HG03354 (cell line): Measurements from ENCODE around the gene CTSS.
"Not testable (repeated sequence)": the region's sequence is repeated elsewhere in the genome, so short reads cannot be mapped to it uniquely, and the experiment has no call there.

Source experiments
- ATAC-seq: cut with Tn5 transposase; IDR thresholded peaks from one replicate; pipeline ENCODE4 v1.9.1; 2021; ENCODE audit warnings: mild to moderate bottlenecking; ENCODE audit not compliant: unreplicated experiment, poor library complexity, severe bottlenecking

Gene CTSS

DNA sequence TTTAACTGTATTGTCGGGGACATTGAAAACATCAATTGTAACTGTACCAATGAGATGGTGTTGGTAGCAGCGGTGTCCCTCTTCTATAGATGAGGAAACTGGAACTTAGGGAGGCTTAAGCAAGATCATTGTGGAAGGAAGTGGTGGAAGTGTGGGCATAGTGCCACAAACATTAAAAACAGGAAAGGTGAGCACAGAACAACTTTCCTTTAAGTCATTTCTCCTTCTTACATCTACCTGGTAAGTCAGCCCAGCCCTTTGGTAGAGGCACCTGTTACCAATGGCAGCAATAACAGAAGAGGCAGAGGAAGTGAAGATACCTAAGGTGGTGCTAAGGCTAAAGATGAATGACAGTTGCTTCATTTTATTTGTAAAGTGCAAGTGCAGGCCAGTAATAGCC is 12.0 kb upstream of the CTSS start:
- no peak for ATAC-seq

DNA sequence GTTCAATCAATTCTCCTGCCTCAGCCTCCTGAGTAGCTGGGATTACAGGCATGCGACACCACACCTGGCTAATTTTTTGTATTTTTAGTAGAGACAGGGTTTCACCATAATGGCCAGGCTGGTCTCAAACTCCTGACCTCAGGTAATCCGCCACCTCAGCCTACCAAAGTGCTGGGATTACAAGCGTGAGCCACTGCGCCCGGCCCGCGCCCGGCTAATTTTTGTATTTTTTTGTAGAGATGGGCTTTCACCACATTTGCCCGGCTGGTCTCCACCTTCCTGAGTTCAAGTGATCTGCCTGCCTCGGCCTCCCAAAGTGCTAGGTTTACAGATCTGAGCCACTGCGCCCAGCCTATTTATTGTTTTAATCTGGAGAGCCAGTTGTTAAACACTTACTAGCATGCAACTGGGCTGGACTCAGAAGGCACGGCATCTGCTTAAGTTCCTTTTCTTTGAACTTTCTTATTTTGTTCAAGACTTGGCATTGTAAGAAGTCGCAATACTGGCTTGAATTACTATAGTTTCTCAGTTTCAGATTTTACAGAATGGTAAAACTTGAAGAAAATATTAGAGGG is 10.4 kb upstream of the CTSS start:
- not testable (repeated sequence) for ATAC-seq

DNA sequence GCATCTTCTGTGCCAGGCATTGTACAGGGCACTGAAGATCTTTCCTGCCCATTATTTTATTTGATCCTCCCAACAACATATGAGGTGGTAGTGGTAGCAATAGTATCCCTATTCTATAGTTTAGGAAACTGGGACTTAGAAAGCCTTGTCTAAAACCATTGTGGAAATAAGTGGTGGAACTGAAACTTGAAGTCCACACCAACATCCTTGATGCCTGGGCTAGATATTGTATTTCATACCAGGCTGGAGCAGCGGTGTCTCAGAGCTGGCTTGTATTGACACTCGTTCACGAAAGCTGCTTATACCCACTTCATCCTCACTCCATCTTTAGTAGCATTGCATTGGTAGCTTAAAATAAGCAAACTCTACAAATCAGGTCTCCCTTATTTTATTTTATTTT is 9.7 kb upstream of the CTSS start:
- no peak for ATAC-seq

DNA sequence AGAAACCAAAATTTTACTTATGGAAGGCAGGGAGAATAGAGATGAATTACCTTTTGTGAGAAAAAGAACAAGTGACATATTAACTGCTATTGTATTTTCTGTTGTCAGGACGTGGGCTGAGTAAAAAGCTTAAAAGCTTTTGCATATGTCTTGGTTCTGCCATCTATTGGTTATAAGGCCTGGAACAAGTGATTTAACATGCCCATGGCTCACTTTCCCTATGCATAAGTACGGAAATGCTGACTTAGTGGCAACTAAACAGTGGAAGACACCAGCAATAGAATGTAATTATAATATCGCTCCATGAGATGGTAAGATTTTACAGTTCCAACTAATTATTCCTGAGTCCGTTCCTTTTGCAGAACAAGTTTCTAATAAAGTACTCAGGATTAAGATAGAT is 6.7 kb upstream of the CTSS start:
- no peak for ATAC-seq

DNA sequence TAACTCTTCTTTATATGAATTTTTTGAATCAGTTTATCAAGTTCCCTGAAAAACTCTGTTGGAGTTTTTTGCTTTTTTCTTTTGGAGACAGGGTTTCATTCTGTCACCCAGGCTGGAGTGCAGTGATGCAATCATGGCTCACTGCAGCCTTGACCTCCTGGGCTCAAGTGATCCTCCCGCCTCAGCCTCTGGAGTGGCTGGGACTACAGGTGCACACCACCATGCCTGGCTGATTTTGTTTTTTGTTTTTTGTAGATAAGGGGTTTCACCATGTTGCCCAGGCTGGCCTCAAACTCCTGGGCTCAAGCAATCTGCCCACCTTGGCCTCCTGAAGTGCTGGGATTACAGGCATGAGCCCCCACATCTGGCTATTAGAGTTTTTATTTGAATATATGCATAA is 2.1 kb upstream of the CTSS start:
- ATAC-seq = not testable (repeated sequence)

DNA sequence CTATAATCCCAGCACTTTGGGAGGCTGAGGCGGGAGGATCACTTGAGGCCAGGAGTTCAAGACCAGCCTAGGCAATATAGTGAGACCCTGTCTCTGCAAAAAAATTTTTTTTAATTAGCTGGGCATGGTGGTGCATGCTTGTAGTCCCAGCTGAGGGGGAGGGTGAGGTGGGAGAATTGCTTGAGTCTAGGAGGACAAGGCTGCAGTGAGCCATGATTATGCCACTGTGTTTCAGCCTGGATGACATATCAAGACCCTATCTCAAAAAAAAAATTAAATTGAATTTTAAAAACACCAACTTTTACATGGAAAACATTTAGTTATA is 361 bp upstream of the CTSS start:
- peak; percentile 17 for ATAC-seq

DNA sequence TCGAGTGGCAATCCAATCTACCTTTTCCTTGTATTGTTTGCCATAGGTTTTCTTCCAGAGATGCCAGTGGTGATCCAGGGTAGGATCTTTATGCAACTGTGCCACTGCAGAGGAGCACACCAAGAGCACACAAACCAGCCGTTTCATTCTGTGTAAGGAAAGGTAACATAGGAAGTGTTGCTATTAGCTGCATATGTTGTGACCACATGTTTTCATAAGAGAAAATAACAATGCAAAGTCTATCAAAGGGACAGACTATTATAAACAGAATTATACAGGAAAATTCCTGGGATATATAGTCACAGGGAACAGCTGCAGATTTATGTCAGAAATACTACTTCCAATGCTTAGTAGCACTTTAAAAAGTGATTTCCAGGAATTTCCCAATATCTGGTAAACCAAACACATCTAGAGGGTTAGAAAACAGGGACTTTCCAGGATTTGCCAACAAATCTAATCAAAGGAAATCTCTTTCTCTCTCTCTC is 919 bp downstream of the CTSS start:
- no peak for ATAC-seq

DNA sequence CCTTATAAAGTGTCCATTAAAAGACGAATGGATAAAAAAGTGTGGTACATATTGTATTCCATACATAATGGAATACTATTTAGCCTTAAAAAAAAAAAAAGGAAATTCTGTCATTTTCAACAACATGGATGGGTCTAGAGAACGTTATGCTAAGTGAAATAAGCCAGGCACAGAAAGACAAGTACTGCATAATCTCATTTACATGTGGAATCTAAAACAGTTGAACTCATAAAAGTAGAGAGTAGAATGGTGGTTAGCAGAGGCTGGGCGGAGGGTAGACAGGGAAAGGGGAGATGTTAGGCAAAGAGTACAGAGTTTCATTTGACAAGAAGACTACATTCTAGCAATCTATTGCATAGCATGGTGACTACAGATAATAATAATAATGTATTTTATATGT is 2.6 kb downstream of the CTSS start:
- no peak for ATAC-seq

DNA sequence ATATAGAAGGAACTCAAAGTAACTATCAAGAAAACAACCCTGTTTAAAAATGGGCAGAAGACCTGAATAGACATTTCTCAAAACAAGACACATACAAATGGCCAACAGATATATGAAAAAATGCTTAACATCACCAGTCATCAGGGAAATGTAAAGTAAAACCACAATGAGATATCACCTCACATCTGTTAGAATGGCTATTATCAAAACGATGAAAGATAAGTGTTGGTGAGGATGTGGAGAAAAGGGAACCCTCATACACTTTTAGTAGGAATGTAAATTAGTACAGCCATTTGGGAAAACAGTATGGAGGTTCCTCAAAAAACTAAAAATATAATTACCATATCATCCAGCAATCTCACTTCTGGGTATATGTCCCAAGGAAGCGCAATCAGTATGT is 3.0 kb downstream of the CTSS start:
- ATAC-seq = no peak

DNA sequence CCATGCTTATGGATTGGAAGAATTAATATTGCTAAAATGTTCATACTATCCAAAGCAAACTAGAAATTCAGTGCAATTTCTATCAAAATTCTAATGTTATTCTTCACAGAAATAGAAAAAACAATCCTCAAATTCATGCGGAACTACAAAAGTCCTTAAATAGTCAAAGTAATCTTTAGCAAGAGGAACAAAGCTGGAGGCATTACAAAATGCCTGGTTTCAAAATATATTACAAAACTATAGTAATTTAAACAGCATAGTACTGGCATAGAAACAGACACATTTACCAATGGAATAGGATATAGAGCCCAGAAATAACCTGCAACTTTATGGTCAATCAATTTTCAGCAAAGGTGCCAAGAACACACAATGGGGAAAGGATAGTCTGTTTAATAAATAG is 3.8 kb downstream of the CTSS start:
- ATAC-seq = no peak

DNA sequence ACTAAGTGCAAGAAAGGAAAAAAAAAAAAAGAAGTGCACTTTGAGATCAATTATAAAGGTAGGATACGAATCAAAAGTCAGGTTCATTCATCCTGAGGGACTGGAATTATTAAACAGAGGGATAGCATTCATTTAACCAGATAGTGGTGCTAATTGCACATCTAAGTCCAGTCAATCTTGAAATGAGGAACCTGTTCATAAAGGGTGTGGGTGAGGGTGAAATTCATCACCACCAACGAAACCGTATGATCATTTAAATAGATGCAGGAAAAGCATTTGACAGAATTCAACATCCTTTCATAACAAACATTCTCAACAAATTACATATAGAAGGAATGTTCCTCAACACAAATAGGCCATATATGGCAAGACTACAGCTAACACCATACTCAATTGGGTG is 5.6 kb downstream of the CTSS start:
- ATAC-seq = no peak

DNA sequence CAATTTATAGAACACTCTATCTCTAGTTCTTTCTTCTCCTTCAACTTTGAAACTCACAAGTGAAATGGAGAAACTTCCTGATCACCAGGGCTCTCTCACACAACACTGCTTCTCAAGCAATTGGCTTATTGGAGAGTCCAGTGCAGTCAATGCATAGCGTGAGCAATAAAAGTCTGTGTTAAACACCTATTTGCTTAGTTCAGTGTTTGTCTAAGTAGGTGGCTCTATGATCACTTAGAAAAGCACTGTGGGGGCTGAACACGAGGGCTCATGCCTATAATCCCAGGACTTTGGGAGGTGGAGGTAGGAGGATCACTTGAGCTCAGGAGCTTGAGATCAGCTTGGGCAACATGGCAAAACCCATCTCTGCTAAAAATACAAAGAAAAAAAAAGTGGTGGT is 12.2 kb downstream of the CTSS start:
- ATAC-seq = no peak

DNA sequence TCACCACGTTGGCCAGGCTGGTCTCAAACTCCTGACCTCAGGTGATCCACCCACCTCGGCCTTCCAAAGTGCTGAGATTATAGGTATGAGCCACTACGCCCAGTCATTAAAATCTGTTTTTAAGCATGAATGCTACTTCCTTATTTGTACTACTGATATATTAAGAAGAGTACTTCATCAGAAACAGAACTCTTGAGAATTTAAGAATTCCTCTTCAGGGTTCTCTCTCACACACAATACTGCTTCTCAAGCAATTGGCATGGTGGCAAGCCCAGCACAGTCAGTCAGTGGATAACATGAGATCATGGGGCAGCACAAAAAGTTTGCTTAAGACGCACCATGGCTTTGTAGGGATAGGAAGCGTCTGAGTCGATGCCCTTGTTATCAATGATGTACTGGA is 14.1 kb downstream of the CTSS start:
- ATAC-seq = no peak

DNA sequence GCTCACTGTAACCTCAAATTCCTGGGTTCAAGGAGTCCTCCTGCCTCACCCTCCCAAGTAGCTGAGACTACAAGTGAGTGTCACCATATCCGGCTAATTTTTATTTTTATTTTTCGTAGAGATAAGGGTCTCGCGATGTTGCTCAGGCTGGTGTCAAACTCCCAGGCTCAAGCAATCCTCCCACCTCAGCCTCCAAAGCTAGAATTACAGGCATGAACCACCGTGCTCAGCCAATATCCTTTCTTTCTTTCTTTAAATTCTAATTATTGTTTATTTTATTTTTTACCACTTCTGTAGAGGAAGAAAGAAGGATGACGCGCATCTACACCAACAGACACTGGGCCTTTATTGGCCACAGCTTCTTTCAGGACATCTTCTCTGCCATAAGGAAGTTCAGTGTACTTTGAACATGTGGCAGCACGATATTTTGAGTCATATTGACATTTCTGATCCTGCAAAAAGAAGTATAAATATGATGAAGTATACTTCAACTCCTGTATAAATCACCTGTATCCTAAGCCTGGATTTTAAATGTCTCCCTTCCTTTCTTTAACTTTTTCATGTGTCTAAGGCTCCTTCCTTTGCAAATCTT is 15.8 kb downstream of the CTSS start:
- ATAC-seq = no peak

DNA sequence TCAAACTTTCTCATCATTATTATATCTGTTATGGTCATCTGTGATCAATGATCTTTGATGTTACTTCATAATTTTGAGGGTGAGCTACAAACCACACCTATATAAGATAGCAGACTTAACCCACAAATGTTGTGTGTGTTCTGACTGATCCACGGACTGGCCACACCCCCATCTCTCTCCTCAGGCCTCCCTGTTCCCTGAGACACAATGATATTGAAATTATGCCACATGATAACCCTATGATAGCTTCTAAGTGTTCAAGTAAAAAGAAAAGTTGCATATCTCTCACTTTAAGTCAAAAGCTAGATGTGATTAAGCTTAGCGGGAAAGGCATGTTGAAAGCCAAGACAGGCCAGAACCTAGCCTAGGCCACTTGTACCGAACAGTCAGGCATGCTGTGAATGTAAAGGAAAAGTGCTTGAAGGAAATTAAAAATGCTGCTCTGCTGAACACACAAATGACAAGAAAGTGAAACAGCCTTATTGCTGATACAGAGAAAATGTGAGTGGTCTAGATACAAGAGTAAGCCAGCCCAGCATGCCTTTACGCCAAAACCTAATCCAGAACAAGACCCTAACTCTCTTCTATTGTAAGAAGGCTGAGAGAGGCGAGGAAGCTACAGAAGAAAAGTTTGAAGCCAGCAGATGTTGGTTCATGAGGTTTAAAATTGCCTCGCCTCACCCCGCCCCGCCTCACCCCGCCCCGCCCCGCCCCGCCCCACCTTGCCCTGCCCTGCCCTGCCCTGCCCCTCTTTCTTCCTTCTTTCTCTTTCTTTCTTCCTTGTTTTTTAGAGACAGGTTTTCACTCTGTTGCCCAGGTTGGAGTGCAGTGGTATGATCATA is 16.5 kb downstream of the CTSS start:
- ATAC-seq = no peak

DNA sequence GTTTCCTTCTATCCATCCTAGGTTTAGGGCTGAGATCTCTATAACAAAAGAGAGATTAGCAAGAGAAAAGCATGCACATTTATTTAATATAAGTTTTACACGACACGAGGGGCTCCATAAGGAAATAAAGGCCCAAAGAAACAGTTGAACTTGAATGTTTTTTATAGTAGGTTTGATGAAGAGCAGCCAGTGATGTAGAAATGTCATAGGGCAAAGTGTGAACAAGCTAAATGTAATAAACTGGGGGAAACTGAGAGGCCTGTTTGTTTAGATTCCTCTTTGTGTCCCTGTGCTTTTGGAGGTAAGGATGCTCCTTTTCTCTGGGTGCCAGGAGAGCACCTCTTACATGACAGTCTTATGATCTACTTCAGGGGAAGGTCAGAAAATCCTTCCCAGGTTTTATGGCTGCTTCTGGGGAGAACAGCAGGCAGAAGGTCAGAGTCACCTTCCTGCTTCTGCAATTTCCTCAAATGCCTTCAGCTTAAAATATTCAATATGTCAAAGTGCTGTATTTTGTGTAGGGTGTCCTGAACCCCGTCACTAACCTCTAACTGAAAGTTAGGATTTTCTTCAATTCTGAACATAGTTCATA is 35.4 kb downstream of the CTSS start:
- ATAC-seq = no peak

DNA sequence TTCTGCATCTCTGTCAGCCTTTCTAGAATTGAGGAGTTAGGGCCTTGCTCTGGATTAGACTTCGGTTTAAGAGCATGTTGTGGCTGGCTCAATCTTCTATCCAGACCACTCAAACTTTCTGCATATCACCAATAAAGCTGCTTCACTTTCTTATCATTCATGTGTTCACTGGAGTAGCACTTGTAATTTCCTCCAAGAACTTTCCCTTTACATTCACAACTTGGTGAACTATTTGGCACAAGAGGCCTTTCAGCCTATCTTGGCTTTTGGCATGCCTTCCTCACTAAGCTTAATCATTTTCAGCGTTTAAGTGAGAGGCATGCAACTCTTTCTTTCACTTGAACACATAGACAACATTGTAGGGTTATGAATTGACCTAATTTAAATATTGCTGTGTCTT is 41.2 kb downstream of the CTSS start:
- no peak for ATAC-seq

DNA sequence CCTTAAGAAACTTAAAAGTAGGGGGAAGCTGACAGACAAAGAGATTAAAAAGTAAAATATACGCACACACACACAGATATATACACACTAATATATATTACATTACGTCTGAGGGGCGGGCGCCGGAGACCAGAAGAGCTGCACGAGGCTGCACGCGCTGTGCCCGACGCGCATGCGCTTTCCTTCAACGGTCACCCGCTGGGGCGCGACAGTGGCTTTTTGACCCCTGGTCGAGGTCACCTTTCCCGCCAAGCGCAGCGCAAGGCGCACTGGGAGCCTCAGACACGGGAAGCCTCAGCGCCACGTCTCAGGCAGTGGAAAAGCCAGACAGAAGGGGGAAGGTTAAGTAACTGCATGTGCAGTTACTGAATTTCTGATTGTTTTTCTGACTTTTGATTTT is 44.9 kb downstream of the CTSS start, which contains the start of gene HORMAD1:
Gene HORMAD1, minus strand, starts transcription at position 193 of the 400 bp plus-strand sequence. CDS start 1,390 bp downstream, outside the sequence.
- ATAC-seq = no peak

DNA sequence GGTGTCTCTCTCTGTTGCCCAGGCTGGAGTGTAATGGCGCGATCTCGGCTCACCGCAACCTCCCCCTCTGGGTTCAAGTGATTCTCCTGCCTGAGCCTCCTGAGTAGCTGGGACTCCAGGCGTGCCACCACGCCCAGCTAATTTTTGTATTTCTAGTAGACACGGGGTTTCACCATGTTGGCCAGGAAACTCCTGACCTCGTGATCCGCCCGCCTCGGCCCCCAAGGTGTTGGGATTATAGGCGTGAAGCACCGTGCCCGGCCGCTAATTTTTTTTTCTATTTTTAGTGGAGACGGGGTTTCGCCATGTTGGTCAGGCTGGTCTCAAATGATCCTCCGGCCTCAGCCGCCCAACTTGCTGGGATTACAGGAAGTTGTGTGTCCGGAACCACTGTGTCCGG is 45.5 kb downstream of the CTSS start:
- ATAC-seq = no peak

DNA sequence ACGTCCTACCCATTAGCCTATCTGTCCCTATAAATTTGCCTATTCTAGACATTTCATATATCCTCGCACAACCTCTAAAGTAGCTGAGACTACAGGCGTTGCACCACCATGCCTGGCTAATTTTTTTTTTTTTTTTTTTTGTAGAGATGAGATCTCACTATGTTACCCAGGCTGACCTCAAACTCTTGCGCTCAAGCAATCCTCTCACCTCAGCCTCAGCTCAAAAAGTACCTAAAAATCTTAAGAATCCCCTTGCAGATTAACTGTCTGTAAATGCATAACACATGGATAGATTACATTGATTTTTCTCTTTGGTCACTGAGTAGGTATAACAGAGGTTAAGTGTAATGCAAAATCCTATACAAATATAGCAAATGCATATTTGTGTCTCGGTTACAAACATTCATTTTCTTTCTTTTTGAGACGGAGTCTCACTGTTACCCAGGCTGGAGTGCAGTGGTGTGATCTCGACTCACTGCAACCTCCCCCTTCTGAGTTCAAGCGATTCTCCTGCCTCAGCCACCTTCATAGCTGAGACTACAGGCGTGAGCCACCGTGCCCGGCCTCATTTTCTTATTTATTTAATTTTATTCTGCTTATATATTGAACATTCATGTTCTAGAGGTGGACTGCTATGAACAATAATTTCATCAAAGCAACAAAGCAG is 47.2 kb downstream of the CTSS start:
- no peak for ATAC-seq
